Endothelial cell of umbilical vein (primary cell): ENCODE results near the gene HMGXB4. TPM values are rescaled to one million over a fixed set of nuclear protein-coding genes. Genes with fewer than 3 reads are reported as not detected.

Experiments
- BruUV-seq: library from RNA; stranded (reverse); fragments of 400-500 nt; replicated peaks from 2 replicates; lab custom pipeline; 2021; lab: Mats Ljungman, UMichigan
- CTCF ChIA-PET: fragments of 300-600, 350-600 bp; sonication (Branson Sonifier 250); formaldehyde crosslinking; loops from one replicate; lab custom pipeline; 2021; ENCODE audit warnings: antibody characterized with exemption, inconsistent platforms; lab: Charles Lee
- POLR2A ChIA-PET: fragments of 300-600, 350-600 bp; sonication (Branson Sonifier 250); formaldehyde crosslinking; loops from one replicate; lab custom pipeline; 2021; ENCODE audit warnings: antibody characterized with exemption, inconsistent platforms; lab: Charles Lee
- DNase-seq: peaks from one replicate; pipeline ENCODE4 v3.0.0-alpha.2; 2011; ENCODE audit warnings: low read depth, low spot score
- FAIRE-seq: peaks from 2 replicates; lab custom pipeline; 2011; peaks lifted over from hg19 to GRCh38; lab: Jason Lieb, UNC
- H2AFZ ChIP-seq: 2 replicates; pipeline ENCODE4 v1.6.0; 2012; ENCODE audit warnings: low read depth, low read length, control low read depth, inconsistent platforms
- H3K27ac ChIP-seq: 2 replicates; pipeline ENCODE4 v1.5.1; 2011; ENCODE audit warnings: low read depth, mild to moderate bottlenecking, control low read depth, low read length, moderate library complexity; ENCODE audit not compliant: insufficient read depth
- H3K27me3 ChIP-seq, 2 experiments: 2 replicates each; pipeline versions ENCODE4 v1.6.0 to v1.6.1; 2011; ENCODE audit warnings: low read length in 2 of 2, mixed read lengths in 1 of 2; ENCODE audit not compliant: control insufficient read depth in 2 of 2, insufficient read depth in 2 of 2
- H3K36me3 ChIP-seq, 2 experiments: 2 replicates in 1 of 2; 3 replicates in 1 of 2; pipeline ENCODE4 v1.5.1; 2011; ENCODE audit warnings: low read length in 2 of 2, mild to moderate bottlenecking in 1 of 2, moderate library complexity in 1 of 2; ENCODE audit not compliant: control insufficient read depth in 2 of 2, insufficient read depth in 2 of 2; ENCODE audit errors: extremely low read depth in 1 of 2
- H3K4me1 ChIP-seq: 3 replicates; pipeline ENCODE4 v1.5.1; 2011; ENCODE audit warnings: mild to moderate bottlenecking, low read length; ENCODE audit not compliant: control insufficient read depth, insufficient read depth; ENCODE audit errors: extremely low read depth
- H3K4me2 ChIP-seq: 2 replicates; pipeline ENCODE4 v1.6.1; 2011; ENCODE audit warnings: low read length, control low read depth, mixed read lengths; ENCODE audit not compliant: insufficient read depth
- H3K4me3 ChIP-seq, 3 experiments: fragments of 200-600 bp in 1 of 3; sonication (generic), shearing (Covaris generic) in 1 of 3; replicated peaks in 1 of 3; 2 replicates each; pipeline ENCODE4 v1.5.1; 2011 to 2016; ENCODE audit warnings: control low read depth in 3 of 3, low read length in 3 of 3, mild to moderate bottlenecking in 2 of 3, inconsistent platforms in 1 of 3, low read depth in 1 of 3, moderate library complexity in 1 of 3; ENCODE audit not compliant: insufficient read depth in 1 of 3
- H3K79me2 ChIP-seq: 2 replicates; pipeline ENCODE4 v1.6.0; 2012; ENCODE audit warnings: low read length, inconsistent platforms; ENCODE audit not compliant: control insufficient read depth, insufficient read depth
- H3K9ac ChIP-seq: replicated peaks from 2 replicates; pipeline ENCODE3; 2011; ENCODE audit warnings: low read length, control low read depth; ENCODE audit not compliant: insufficient read depth; ENCODE audit errors: extremely low read depth
- H3K9me1 ChIP-seq: replicated peaks from 3 replicates; pipeline ENCODE4 v1.6.0; 2011; ENCODE audit warnings: mild to moderate bottlenecking, low read length; ENCODE audit not compliant: control insufficient read depth, insufficient read depth; ENCODE audit errors: extremely low read depth
- H3K9me3 ChIP-seq: replicated peaks from 2 replicates; pipeline ENCODE4 v1.5.1; 2012; ENCODE audit warnings: low read length, inconsistent platforms; ENCODE audit not compliant: control insufficient read depth, insufficient read depth
- H4K20me1 ChIP-seq: replicated peaks from 2 replicates; pipeline ENCODE3; 2011; ENCODE audit warnings: mild to moderate bottlenecking, low read length; ENCODE audit not compliant: control insufficient read depth, insufficient read depth; ENCODE audit errors: extremely low read depth
- EZH2 ChIP-seq: IDR thresholded peaks from 2 replicates; pipeline ENCODE4 v1.6.1; 2012; ENCODE audit warnings: borderline replicate concordance, low read depth, mild to moderate bottlenecking, moderate library complexity, low read length, inconsistent platforms; ENCODE audit not compliant: severe bottlenecking
- FOS ChIP-seq: IDR thresholded peaks from 2 replicates; pipeline ENCODE4 v1.6.1; 2011; ENCODE audit warnings: mild to moderate bottlenecking, low read length, moderate library complexity, borderline replicate concordance; ENCODE audit not compliant: insufficient read depth
- GATA2 ChIP-seq: IDR thresholded peaks from 2 replicates; pipeline ENCODE4 v1.7.0; 2011; ENCODE audit warnings: low read depth, mild to moderate bottlenecking, moderate library complexity, mixed read lengths, low read length; ENCODE audit not compliant: insufficient read length, insufficient read depth
- JUN ChIP-seq: IDR thresholded peaks from 2 replicates; pipeline ENCODE4 v1.6.1; 2011; ENCODE audit warnings: borderline replicate concordance, low read depth; ENCODE audit not compliant: insufficient read length, insufficient read depth
- MYC ChIP-seq: IDR thresholded peaks from one replicate; pipeline ENCODE4 v1.6.1; 2011; ENCODE audit warnings: mild to moderate bottlenecking, low read depth, low read length
- POLR2A ChIP-seq: IDR thresholded peaks from 2 replicates; pipeline ENCODE4 v1.6.1; 2012; ENCODE audit warnings: low read depth, mild to moderate bottlenecking, control low read depth, low read length
- POLR2AphosphoS5 ChIP-seq: IDR thresholded peaks from 2 replicates; pipeline ENCODE4 v1.6.1; 2012; ENCODE audit warnings: low read depth, mild to moderate bottlenecking, control low read depth, low read length, moderate library complexity; ENCODE audit not compliant: insufficient read depth
- dilution Hi-C: fragments of 300-500 bp; cut with MboI; formaldehyde crosslinking; loops from one replicate; pipeline ENCODE4 v1.15.0; 2019; ENCODE audit warnings: low sequenced_read_pairs; ENCODE audit not compliant: extremely low pct_ligation_motif_present
- intact Hi-C: fragments of 100-400 bp; cut with micrococcal nuclease; formaldehyde crosslinking; loops from one replicate; pipeline ENCODE4 v1.10.0; 2022
- polyA plus RNA-seq, 4 experiments: library from polyadenylated mRNA; depleted of rRNA in 3 of 4; stranded (reverse) in 3 of 4; unstranded in 1 of 4; fragments of >200 nt; gene quantifications; 2 replicates each; pipeline versions ENCODE4 v1.2.1 to v1.2.3, GENCODE V29; 2011 to 2012; ENCODE audit warnings: missing spikeins in 1 of 4
- total RNA-seq: library from RNA; stranded (reverse); gene quantifications from 2 replicates; pipeline ENCODE4 v1.2.3, GENCODE V29; 2021
- TF ChIP-seq, protein P1 (sequence below): IDR thresholded peaks from 2 replicates; pipeline ENCODE4 v1.6.1; 2011; ENCODE audit not compliant: insufficient read depth, insufficient read length
- TF ChIP-seq, protein P2 (sequence below), 2 donors: IDR thresholded peaks; 1 replicate in 1 of 2; 2 replicates in 1 of 2; pipeline ENCODE4 v1.5.1; 2011; ENCODE audit warnings: low read length in 2 of 2, mild to moderate bottlenecking in 2 of 2, moderate library complexity in 2 of 2, control low read depth in 1 of 2, inconsistent platforms in 1 of 2, low read depth in 1 of 2; ENCODE audit not compliant: insufficient read depth in 1 of 2; ENCODE audit errors: extremely low read depth in 1 of 2

Gene HMGXB4
- total and polyA plus RNA-seq, 2 donors (not counting 3 experiments of a cell fraction or from before 2014, with no cell fraction given), result 12.2 to 30.5 TPM

GRCh38 chr22:35324067-35324466, 66.8 kb downstream of the HMGXB4 start:
- no peak for FAIRE-seq
- Histone ChIP-seq H3K4me3 (no peak overlapping the region), H3K9me3 (no peaks in the 10 kb centered on the region), H3K27ac (no peak overlapping the region), H3K36me3 (peaks cover 2 to 45% of the 10 kb centered on the region in 2 experiments), H3K4me2 (no peak overlapping the region), H3K9ac (no peak overlapping the region), H3K4me1 (peaks cover 6% of the 10 kb centered on the region), H3K9me1 (no peaks in the 10 kb centered on the region), H3K79me2 (no peaks in the 10 kb centered on the region), H2AFZ (no peak overlapping the region), H4K20me1 (no peaks in the 10 kb centered on the region), H3K27me3 (no peaks in the 10 kb centered on the region)
- no peak for DNase-seq
- dilution Hi-C loops (no loop called here), intact Hi-C loops (no loop called here)
- CTCF ChIA-PET, result interaction anchor here (0.5 to 1.7 kb wide), 3 partner anchors 10 to 1101 kb away, joined by 3 to 4 read pairs (median 3); no protein-coding TSS in a partner anchor
- BruUV-seq, result no TSS peak
- TF ChIP-seq, protein P1, sequence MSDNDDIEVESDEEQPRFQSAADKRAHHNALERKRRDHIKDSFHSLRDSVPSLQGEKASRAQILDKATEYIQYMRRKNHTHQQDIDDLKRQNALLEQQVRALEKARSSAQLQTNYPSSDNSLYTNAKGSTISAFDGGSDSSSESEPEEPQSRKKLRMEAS, result no peak
- TF ChIP-seq, protein P2, sequence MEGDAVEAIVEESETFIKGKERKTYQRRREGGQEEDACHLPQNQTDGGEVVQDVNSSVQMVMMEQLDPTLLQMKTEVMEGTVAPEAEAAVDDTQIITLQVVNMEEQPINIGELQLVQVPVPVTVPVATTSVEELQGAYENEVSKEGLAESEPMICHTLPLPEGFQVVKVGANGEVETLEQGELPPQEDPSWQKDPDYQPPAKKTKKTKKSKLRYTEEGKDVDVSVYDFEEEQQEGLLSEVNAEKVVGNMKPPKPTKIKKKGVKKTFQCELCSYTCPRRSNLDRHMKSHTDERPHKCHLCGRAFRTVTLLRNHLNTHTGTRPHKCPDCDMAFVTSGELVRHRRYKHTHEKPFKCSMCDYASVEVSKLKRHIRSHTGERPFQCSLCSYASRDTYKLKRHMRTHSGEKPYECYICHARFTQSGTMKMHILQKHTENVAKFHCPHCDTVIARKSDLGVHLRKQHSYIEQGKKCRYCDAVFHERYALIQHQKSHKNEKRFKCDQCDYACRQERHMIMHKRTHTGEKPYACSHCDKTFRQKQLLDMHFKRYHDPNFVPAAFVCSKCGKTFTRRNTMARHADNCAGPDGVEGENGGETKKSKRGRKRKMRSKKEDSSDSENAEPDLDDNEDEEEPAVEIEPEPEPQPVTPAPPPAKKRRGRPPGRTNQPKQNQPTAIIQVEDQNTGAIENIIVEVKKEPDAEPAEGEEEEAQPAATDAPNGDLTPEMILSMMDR (IDR thresholded peaks at IDR 0.05; ENCODE audit: extremely low read depth in 1 of 2, insufficient read depth in 1 of 2, low read depth in 1 of 2, low read length in 2 of 2), result no peak
- TF ChIP-seq FOS (no peak), MYC (no peak), JUN (no peak), POLR2AphosphoS5 (no peak), GATA2 (no peak), EZH2 (no peak), POLR2A (no peak)
- POLR2A ChIA-PET, result no interaction called here
